ENCODE measurements around the gene CPNE2.

DNA sequence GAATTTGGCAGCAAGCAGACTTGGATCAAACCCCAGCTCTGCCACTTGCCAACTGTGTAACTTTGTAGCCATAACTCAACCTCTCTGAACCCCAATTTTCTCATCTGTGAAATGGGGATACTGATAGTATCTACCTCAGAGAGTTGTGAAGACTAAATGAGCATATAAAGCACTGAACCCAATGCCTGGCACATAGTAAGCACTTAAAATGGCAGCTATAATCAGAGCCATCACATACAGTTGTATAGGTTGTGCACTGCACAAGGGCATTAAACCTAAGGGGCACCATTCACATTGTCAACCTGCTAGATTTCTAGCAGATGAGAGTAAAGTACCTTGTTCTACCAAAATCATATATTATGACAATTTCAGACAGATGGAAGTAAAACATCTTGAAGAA is 10.6 kb upstream of the CPNE2 start:
- TF ChIP-seq CTCF (IDR thresholded peaks at IDR 0.05), result no peak
- TF ChIP-seq POLR2A (IDR thresholded peaks at IDR 0.05), result no peak

Data from testis (tissue), 2 donors.